ENCODE measurements around the gene RYR3.

DNA sequence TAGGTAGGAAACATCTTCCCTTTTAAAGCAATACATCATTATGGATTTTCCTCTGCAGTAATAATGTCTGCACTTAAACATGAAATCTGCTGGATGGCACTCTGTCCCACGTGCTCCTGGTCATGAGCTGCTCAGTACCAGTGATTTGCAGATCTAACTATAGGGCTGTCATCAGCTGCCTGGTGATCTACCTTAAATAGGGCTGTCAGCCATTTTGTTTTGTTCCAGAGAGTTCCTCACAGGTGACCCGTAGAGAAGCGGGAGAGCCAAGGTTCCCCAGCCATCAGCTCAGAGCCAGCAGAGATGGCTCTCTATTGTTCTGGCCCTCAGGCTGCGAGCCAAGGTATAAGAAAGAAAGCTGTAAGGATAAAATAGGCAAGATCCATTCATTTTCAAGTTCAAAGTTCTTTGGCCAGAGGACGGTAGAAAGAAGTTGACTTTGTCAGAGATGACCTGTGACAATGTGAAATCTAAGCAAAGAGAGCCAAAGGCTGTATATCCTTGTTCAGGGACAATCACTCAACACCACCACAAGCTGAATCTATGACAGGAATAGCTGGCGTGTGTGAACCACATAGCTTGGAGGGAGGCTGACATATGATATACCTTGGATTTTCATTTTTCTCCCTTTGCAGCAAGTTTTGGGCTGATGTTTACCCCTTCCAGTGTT lies 156.5 kb downstream of the RYR3 start:
- TF ChIP-seq, protein P1, sequence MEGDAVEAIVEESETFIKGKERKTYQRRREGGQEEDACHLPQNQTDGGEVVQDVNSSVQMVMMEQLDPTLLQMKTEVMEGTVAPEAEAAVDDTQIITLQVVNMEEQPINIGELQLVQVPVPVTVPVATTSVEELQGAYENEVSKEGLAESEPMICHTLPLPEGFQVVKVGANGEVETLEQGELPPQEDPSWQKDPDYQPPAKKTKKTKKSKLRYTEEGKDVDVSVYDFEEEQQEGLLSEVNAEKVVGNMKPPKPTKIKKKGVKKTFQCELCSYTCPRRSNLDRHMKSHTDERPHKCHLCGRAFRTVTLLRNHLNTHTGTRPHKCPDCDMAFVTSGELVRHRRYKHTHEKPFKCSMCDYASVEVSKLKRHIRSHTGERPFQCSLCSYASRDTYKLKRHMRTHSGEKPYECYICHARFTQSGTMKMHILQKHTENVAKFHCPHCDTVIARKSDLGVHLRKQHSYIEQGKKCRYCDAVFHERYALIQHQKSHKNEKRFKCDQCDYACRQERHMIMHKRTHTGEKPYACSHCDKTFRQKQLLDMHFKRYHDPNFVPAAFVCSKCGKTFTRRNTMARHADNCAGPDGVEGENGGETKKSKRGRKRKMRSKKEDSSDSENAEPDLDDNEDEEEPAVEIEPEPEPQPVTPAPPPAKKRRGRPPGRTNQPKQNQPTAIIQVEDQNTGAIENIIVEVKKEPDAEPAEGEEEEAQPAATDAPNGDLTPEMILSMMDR (conservative IDR thresholded peaks at IDR 0.05; ENCODE audit: low read length): no peak
- TF ChIP-seq EZH2phosphoT487 (IDR thresholded peaks at IDR 0.05; ENCODE audit: borderline replicate concordance): no peak
